Lung (tissue), 12 donors: ENCODE measurements around the gene EXOC4. TPM values are rescaled to one million over a fixed set of nuclear protein-coding genes. Genes with fewer than 3 reads are reported as not detected.

Experiments used
- ATAC-seq: fragments of 200-7000 bp; cut with Tn5 transposase; one replicate; pipeline ENCODE4 v1.9.1; 2020; ENCODE audit warnings: moderate number of reproducible peaks; ENCODE audit not compliant: insufficient read depth, low FRiP score
- DNase-seq, 3 donors: peaks; one replicate each; pipeline ENCODE4 v3.0.0-alpha.2; 2013 to 2017
- H3K27ac ChIP-seq, 2 donors: one replicate each; pipeline ENCODE4 v1.5.1; 2013; ENCODE audit warnings: mild to moderate bottlenecking in 2 of 2, moderate library complexity in 2 of 2, control low read depth in 1 of 2, inconsistent platforms in 1 of 2, low read depth in 1 of 2, low read length in 1 of 2
- H3K27me3 ChIP-seq, 3 donors: one replicate each; pipeline ENCODE4 v1.5.1; 2013; ENCODE audit warnings: low read length in 2 of 3; ENCODE audit not compliant: control insufficient read depth in 3 of 3, insufficient read depth in 3 of 3
- H3K36me3 ChIP-seq, 4 donors: one replicate each; pipeline ENCODE4 v1.5.1; 2013; ENCODE audit warnings: low read length in 4 of 4, mild to moderate bottlenecking in 1 of 4, moderate library complexity in 1 of 4; ENCODE audit not compliant: control insufficient read depth in 4 of 4, insufficient read depth in 4 of 4
- H3K4me1 ChIP-seq, 5 donors: one replicate each; pipeline ENCODE4 v1.5.1; 2013; ENCODE audit warnings: low read length in 5 of 5, mild to moderate bottlenecking in 2 of 5, moderate library complexity in 1 of 5; ENCODE audit not compliant: control insufficient read depth in 5 of 5, insufficient read depth in 5 of 5
- H3K4me3 ChIP-seq: one replicate; pipeline ENCODE4 v1.5.1; 2013; ENCODE audit warnings: mild to moderate bottlenecking, control low read depth, moderate library complexity
- H3K9ac ChIP-seq, 2 donors: one replicate each; pipeline ENCODE4 v1.5.1; 2013; ENCODE audit warnings: low read length in 2 of 2, control low read depth in 1 of 2; ENCODE audit not compliant: insufficient read depth in 1 of 2
- H3K9me3 ChIP-seq, 4 donors: one replicate each; pipeline ENCODE4 v1.5.1; 2013; ENCODE audit warnings: low read length in 3 of 4, mild to moderate bottlenecking in 1 of 4, moderate library complexity in 1 of 4; ENCODE audit not compliant: control insufficient read depth in 4 of 4, insufficient read depth in 3 of 4
- CTCF ChIP-seq: IDR thresholded peaks from 2 replicates; pipeline ENCODE4 v1.5.1; 2012; ENCODE audit warnings: mild to moderate bottlenecking; ENCODE audit errors: control extremely low read depth, extremely low read depth
- WGBS, 2 donors: extraction: QIAGEN DNeasy Blood & Tissue Kit; methylation state at CpG; one replicate each; pipeline ENCODE4 v1.1.7; 2013; 5-methylcytosine and 5-hydroxymethylcytosine counted together
- polyA plus RNA-seq, 2 donors: library from polyadenylated mRNA; stranded (reverse); fragments of 200-250 nt; gene quantifications; one replicate each; pipeline ENCODE4 v1.2.1, GENCODE V29; 2013
- total RNA-seq, 2 donors: library from RNA; depleted of rRNA in 1 of 2; stranded (reverse); fragments of >200 nt in 1 of 2; gene quantifications; one replicate each; pipeline ENCODE4 v1.2.1, GENCODE V29; 2014 to 2021
- donor health status: control.
- donor health status: control.
- donor health status: Bipolar disorder and iron deficiency.
- donor health status: healthy.
- donor health status: DM: yes; HTN: yes; CAD: no.

The EXOC4 gene
- total and polyA plus RNA-seq, 4 donors = 10.3 to 232 (median 47.4) TPM

- Histone ChIP-seq H3K9ac (no peak overlapping the region), H3K4me1 (peaks cover 0 to 15% (median 0%) of the 10 kb centered on the region in 5 donors), H3K4me3 (no peak overlapping the region), H3K9me3 (no peaks in the 10 kb centered on the region), H3K27ac (no peak overlapping the region), H3K36me3 (no peaks in the 10 kb centered on the region), H3K27me3 (no peaks in the 10 kb centered on the region)
- 72 to 83% methylated on average over 4 of the region's 4 CpGs for WGBS, 2 donors
- no peak for TF ChIP-seq CTCF
- no peak for ATAC-seq
- DNase-seq = peak in 2 of 3 donors; percentile 15 to 38
These were observed 277.8 kb downstream of the EXOC4 start for GRCh38 chr7:133530682-133531081.

GRCh38 chr7:133534816-133535215 is 281.9 kb downstream of the EXOC4 start:
- Histone ChIP-seq H3K27me3 (no peaks in the 10 kb centered on the region), H3K9me3 (no peaks in the 10 kb centered on the region), H3K36me3 (no peaks in the 10 kb centered on the region), H3K9ac (no peak overlapping the region), H3K4me1 (peaks cover 0 to 13% (median 0%) of the 10 kb centered on the region in 5 donors), H3K4me3 (no peak overlapping the region), H3K27ac (no peak overlapping the region)
- DNase-seq (no peak), ATAC-seq (no peak)
- TF ChIP-seq CTCF = no peak
- 94 to 95% methylated on average over 5 of the region's 5 CpGs for WGBS, 2 donors

- no peaks in the 10 kb centered on the region for H3K27me3 ChIP-seq
- ATAC-seq = no peak
- TF ChIP-seq CTCF = no peak
- no peaks in the 10 kb centered on the region for H3K36me3 ChIP-seq
- no peak for DNase-seq
- no peak overlapping the region for H3K4me3 ChIP-seq
- peaks cover 0 to 8% (median 0%) of the 10 kb centered on the region in 5 donors for H3K4me1 ChIP-seq
- H3K9me3 ChIP-seq = no peaks in the 10 kb centered on the region
- no peak overlapping the region for H3K27ac ChIP-seq
- 90 to 91% methylated on average over 2 of the region's 2 CpGs for WGBS, 2 donors
- no peak overlapping the region for H3K9ac ChIP-seq
These were observed 282.4 kb downstream of the EXOC4 start for GRCh38 chr7:133535308-133535707.

- Histone ChIP-seq H3K9ac (no peak overlapping the region), H3K4me3 (no peak overlapping the region), H3K9me3 (no peaks in the 10 kb centered on the region), H3K27me3 (no peaks in the 10 kb centered on the region), H3K36me3 (no peaks in the 10 kb centered on the region), H3K27ac (no peak overlapping the region), H3K4me1 (peaks cover 0 to 7% (median 0%) of the 10 kb centered on the region in 5 donors)
- no peak for ATAC-seq
- no peak for TF ChIP-seq CTCF
- WGBS, 2 donors = 95 to 97% methylated on average over 2 of the region's 2 CpGs
- DNase-seq = no peak
These were observed 283.6 kb downstream of the EXOC4 start for GRCh38 chr7:133536450-133536849.
